HL-60/S4 treated with retinoic acid at 250 ng/mL for 4 days and 3 days (cell line): Measurements from ENCODE around the gene NUDT21.
"Not testable (repeated sequence)": the region's sequence is repeated elsewhere in the genome, so short reads cannot be mapped to it uniquely, and the experiment has no call there.

Experiments
- in situ Hi-C: fragments of 300-500 bp; cut with MboI; formaldehyde crosslinking; loops from 2 replicates; pipeline ENCODE4 v1.7.0; 2022; ENCODE audit warnings: low sequenced_read_pairs

The NUDT21 gene

DNA sequence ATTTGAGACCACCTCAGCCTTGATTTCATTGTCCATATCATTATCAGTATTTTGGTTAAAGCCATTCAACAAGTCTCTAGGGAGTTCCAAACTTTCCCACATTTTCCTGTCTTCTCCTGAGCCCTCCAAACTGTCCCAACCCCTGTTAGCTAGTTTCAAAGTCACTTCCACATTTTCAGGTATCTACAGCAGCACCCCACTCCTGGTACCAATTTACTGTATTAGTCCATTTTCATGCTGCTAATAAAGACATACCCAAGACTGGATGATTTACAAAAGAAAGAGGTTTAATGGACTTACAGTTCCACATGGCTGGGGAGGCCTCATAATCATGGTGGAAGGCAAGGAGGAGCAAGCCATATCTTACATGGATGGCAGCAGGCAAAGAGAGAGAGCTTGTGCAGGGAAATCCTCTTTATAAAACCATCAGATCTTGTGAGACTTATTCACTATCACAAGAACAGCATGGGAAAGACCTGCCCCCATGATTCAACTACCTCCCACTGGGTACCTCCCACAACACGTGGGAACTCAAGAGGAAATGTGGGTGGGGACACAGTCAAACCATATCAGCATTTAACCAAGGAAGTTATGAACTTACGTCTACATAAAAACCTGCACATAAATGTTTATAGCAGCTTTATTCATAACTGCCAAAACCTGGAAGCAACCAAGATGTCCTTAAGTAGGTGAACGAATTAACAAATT is 70.2 kb downstream of the NUDT21 start:
- in situ Hi-C loops: not testable (repeated sequence)
